Neural progenitor cell (in vitro differentiated cells): Measurements from ENCODE around the gene JCAD.

Source experiments
- CTCF ChIP-seq: fragments of 200-600 bp; sonication (generic); IDR thresholded peaks from 2 replicates; pipeline ENCODE4 v1.5.1; 2017; ENCODE audit warnings: antibody characterized with exemption, mild to moderate bottlenecking
- EZH2 ChIP-seq: fragments of 200-600 bp; sonication (generic); IDR thresholded peaks from 2 replicates; pipeline ENCODE4 v1.6.1; 2017; ENCODE audit warnings: antibody characterized with exemption, mild to moderate bottlenecking, moderate library complexity
- EZH2phosphoT487 ChIP-seq: fragments of 200-600 bp; sonication (generic); IDR thresholded peaks from 2 replicates; pipeline ENCODE4 v1.6.1; 2017; ENCODE audit warnings: antibody characterized with exemption

- TF ChIP-seq EZH2 (no peak), CTCF (no peak), EZH2phosphoT487 (no peak)
Measured at GRCh38 chr10:30041196-30042105, 17.9 kb downstream of the JCAD start.
